ENCODE data around the gene OSBP2.
"Not testable (repeated sequence)": the region's sequence is repeated elsewhere in the genome, so short reads cannot be mapped to it uniquely, and the experiment has no call there.

Gene OSBP2, protein sequence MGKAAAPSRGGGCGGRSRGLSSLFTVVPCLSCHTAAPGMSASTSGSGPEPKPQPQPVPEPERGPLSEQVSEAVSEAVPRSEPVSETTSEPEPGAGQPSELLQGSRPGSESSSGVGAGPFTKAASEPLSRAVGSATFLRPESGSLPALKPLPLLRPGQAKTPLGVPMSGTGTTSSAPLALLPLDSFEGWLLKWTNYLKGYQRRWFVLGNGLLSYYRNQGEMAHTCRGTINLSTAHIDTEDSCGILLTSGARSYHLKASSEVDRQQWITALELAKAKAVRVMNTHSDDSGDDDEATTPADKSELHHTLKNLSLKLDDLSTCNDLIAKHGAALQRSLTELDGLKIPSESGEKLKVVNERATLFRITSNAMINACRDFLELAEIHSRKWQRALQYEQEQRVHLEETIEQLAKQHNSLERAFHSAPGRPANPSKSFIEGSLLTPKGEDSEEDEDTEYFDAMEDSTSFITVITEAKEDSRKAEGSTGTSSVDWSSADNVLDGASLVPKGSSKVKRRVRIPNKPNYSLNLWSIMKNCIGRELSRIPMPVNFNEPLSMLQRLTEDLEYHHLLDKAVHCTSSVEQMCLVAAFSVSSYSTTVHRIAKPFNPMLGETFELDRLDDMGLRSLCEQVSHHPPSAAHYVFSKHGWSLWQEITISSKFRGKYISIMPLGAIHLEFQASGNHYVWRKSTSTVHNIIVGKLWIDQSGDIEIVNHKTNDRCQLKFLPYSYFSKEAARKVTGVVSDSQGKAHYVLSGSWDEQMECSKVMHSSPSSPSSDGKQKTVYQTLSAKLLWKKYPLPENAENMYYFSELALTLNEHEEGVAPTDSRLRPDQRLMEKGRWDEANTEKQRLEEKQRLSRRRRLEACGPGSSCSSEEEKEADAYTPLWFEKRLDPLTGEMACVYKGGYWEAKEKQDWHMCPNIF

GRCh38 chr22:30694640-30695350 is at the start of gene OSBP2:
TSS of gene OSBP2 (plus strand) at chr22:30694874. CDS start at chr22:30694910, 36 bp downstream.
- peak; percentile 47 for DNase-seq

- DNase-seq: no peak
These were observed 48.0 kb upstream of the OSBP2 start for GRCh38 chr22:30646518-30647160.

DNA sequence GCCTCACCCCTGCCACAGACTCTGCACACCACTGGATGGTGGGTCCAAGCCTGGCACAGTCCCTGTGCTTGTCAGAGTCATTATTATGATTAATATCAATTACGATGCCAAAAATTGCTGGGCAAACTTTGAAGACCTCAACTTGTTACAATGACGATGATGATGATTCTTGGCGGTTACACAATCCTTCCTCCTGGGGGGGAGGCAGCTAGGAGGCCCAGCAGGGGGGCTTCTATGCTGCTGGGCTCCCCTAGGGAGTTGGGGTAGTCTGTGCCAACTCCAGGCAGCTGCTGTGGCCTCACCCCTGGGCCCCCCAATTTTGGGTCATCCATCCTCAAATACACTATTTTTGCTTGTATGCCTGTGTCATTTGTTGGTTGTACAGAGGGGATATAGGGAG is 47.1 kb upstream of the OSBP2 start:
- DNase-seq: no peak

- DNase-seq: no peak
These were observed 45.8 kb upstream of the OSBP2 start for GRCh38 chr22:30648825-30649224.

GRCh38 chr22:30649430-30650007 is 45.2 kb upstream of the OSBP2 start:
- DNase-seq: peak; percentile 80

DNA sequence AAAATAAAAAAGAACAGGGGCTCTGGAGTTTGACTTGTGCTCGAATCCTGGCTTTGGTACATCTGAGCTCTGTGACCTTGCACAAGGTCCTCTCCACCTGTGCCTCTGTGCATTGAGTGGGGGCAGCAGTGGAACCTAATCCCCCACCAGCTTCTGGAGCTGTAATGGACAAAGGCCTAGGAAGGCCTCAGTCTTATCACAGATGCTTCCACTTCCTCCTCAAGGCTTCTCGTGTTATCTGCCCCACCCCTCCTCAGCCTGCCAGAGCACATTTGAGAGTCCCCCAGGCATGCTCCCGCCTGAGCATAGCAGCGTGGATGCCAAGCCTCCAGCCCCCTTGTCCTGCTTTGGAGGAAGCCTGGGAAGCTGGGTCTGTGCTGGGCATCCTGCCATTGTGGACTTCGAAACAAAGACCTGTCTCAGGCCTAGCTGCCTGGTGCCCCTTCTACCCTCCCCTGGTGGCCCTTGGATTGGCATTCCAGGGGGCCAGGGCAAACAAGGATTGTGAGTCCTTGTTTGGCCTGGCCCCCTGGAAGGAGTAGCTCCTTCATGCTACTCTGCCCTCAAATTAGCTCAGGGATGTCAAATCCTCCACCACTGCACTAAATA is 44.1 kb upstream of the OSBP2 start:
- no peak for DNase-seq

DNA sequence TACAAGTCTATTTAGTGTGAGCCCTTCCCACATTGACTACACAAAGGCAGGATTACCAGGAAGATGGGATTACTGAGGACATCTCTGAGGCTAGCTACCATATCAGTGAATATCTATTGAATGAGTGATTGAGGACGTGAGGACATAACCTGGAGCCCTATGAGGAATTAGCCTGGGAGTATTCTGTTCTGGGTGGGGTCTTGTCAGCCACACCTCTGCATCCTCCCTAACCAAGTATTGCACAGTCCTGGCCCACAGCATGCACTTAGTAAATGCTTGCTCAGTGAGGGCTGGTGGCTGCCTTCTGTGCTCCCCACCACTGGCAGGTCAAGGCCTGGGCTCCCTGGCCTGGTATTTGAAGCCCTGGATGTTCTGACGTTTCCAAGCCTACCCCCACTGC is 41.8 kb upstream of the OSBP2 start:
- DNase-seq: no peak

DNA sequence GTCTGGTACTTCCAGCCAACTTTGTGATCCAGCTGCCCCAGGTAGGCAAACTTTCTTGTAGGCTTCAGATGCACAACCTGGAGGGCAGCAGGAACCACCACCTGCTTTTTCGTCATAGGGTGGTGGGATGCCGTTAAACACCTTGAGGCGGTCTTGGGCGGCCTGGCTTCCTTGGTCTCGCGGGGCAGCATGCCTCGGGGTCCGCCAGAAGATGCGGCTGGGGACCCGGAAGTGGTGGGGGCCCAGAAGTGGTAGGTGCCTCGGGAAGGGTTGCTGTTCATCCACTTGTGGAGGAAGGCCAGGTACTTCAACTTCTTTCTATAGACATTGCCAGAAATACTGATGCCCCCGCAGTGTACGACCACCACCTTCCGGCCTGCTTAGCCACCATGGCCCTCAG is 40.3 kb upstream of the OSBP2 start:
- no peak for DNase-seq

DNA sequence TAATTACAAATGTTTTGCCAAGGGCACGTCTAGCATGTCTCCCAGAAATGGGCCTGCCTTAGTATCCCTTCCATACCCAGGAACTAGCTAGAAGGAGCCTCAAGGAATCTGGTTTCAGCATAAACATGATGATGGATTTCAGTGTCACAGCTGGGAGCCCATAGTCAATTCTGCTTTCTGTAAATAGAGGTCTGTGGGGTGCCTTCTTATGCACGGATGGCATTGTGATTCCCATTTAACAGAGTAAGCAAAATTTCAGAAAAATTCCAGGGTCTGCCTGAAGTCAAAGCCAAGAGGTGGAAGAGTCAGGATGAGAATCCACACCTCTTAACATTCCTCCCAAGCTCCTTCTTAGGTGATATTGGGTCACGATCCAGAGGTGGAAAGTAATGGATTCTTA is 39.1 kb upstream of the OSBP2 start:
- DNase-seq: no peak

DNA sequence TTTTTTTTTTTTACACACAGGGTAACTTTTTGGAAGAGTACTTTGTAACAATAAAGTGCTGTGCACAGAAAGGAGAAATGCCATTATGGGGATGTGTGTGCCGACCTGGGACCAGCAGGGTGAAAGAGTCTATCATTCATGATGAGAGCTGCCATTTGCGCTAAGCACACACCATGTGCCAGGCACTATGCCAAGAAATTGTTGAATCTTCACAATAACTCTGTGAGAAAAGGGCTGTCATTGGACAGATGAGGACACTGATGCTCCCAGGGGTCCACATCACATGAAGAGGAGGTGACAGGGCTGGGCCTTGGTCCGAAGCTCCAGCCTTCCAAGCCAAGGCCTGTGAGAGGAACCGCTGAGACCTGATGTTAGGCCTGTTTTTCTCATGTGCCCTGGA is 32.6 kb upstream of the OSBP2 start:
- DNase-seq: no peak

DNA sequence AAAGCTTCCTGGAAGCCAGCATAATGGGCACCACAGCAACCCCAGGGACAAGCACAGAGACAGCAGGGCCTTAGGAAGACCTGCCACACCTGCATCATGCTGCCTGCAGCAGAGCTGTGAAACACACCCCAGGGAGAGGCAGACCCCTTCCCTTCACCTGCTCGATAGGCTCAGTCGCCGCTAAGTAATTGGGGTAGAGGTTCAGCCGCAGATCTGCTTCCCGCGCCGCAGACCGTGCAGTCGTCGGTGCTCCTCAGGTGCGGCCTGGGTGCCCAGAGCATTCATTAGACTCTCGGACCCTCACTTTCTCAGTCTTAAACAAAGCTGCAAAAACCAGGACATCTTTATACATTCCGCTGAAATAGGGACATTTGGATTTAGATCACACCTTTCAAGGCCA is 29.9 kb upstream of the OSBP2 start:
- DNase-seq: no peak

DNA sequence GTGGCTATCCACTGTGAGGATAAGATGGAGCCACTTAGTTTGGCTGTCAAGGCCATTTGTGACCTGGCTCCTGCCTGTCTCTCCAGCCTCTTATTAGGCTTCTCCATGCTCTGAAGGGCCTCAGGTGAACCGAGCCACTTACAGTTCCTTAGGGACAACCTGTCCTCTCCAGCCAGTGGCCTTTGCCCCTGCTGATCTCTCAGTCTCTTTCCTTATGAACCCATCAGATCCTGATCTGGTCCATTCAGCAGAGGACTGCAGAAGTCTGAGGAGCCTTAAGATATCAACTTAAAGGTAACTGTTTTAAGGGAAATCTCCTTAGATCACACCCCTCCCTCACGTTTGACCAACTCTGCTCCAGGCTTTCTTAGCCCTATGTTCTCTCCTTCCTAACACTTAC is 29.4 kb upstream of the OSBP2 start:
- DNase-seq: no peak

GRCh38 chr22:30665786-30666185 is 28.9 kb upstream of the OSBP2 start:
- no peak for DNase-seq

DNA sequence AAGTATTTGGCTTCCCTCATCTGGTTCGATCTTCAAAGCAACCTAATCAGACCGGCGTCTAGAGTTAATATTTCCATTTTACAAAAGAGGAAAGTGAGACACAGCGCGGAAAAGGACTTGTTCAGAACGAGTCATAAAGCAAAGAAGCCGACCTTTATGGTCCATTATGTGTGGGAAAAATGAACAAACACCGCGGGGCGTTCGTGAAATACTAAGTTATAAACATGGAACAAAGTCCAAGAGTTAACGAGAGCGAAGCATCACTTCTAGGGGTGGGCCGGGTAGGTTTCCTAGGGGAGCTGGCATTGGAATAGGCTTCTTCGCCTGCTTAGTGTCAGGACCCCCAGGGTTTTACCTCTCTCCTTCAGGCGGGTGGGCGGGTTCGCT is 27.6 kb upstream of the OSBP2 start:
- no peak for DNase-seq

GRCh38 chr22:30667494-30668385 is 26.9 kb upstream of the OSBP2 start, which contains the start of gene DUSP18:
TSS of gene DUSP18 (minus strand) at chr22:30667875. CDS start at chr22:30664003, 3,872 bp downstream.
- peak; percentile 92 for DNase-seq

GRCh38 chr22:30668386-30668710 is 26.3 kb upstream of the OSBP2 start:
- no peak for DNase-seq

GRCh38 chr22:30671071-30671470 is 23.6 kb upstream of the OSBP2 start:
- DNase-seq: no peak

- no peak for DNase-seq
These were observed 21.5 kb upstream of the OSBP2 start for GRCh38 chr22:30673136-30673535.

DNA sequence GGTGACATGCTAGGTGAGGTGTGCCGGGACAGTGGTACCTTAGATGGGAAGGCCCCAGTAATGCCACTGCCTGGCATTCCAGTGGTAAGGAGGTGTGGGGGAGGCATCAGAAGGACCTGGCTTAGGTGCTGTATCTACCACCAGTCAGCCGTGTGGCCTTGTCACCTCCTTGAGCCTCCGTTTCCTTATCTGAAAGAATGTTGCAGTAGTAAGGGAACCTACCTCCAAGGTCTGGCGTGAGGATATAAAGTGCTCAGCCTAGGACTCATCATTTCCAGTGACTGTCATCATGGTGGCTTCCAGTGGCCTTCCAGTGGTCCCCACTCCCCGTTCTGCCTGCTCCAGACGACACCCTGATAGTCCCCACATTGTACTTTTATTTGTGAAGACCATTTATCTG is 20.2 kb upstream of the OSBP2 start:
- DNase-seq: no peak

- DNase-seq: no peak
These were observed 19.2 kb upstream of the OSBP2 start for GRCh38 chr22:30675436-30675835.

DNA sequence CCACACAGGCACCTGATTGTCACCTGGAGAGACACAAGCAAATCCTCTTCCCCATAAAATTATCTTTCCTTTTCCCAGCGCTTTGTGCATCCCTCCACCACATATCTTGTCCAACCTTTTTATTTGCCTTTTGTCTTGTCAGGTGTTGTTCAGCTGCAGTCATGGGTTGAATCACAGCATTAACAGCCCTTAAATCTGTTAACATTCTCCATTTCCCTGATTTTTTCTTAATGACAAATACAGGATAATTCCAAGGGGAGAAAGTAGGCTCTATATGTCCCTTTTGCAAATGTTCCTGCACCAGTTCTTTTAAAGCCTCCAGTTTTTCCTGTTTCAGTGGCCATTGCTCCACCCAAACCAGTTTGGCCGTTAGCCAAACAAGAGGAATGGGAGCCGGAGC is 18.1 kb upstream of the OSBP2 start:
- DNase-seq: not testable (repeated sequence)

Measured in CD4-positive, alpha-beta T cell treated with Interleukin-6 for 4 hours (primary cell).